Putamen (tissue), 1 donor: Measurements from ENCODE around the gene CSTB.
A peak's percentile ranks its signal among the peaks of the same experiment; 100 is the strongest.

ENCODE experiments used
- DNase-seq: peaks from one replicate; pipeline ENCODE4 v3.0.0-alpha.2; 2016; ENCODE audit warnings: low spot score

The CSTB gene

GRCh38 chr21:43728467-43729390 lies 47.4 kb downstream of the CSTB start:
- peak; percentile 89 for DNase-seq

DNA sequence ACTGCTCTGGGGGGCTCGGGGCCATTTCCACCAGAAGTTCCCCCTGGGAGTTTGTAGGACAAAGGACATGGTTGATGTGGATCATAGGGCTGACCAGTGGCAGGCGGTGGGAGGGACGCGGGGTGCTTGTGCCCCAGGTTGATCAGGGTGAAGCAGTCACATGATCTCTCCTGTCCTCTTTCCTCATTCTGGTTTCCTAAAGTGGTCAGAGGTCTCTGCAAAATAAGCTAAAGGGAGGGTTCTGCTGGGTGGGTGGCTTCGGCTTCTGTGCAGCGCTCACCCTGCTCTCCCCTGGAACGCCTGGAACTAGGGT lies 48.0 kb downstream of the CSTB start:
- no peak for DNase-seq

GRCh38 chr21:43727519-43728153 lies 48.5 kb downstream of the CSTB start:
- no peak for DNase-seq

DNA sequence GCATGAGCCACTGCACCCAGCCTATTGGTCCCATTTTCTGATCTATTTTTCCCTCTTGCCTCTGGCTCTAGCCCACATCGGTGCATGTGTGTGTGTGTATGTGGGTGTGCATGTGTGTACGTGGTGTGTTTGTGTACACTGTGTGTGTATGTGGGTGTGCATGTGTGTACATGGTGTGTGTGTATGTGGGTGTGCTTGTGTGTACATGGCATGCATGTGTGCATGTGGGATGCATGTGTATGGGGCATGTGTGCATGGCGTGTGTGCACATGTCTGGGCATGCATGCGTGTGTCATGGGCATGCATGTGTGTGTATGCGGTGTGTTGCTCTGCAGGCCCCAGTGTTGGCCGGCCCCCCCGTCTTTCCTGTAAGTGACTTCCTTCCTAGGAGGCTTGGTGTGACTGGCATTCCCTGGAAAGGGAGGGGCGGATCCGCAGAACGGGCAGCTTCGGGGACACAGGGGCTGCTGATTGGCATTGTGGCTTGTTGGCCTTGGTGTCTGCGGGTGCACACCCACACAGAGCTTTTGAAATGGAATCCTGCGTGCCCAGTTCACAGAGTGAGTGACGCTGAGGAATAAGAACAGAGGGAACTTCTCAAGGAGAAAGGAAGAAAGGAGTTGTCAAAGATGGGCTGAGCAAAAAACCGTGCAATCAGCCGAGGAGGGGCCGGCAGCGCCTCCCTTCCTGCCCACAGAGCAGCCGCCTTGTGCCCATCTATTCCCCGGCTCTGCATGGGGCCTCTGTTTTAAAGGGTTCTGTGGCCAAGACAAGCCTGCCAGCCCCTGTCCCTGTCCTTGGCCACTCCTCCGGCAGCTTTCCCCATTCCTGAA lies 49.2 kb downstream of the CSTB start:
- no peak for DNase-seq
